Measurements from ENCODE around the gene MIPEP.

The MIPEP gene

GRCh38 chr13:23736541-23736940 is 152.7 kb downstream of the MIPEP start:
- no peak overlapping the region for H3K4me3 Mint-ChIP-seq
- no peak for TF ChIP-seq CTCF (IDR thresholded peaks at IDR 0.05; ENCODE audit: unreplicated experiment in 3 of 3)
- no peak overlapping the region for H3K27ac Mint-ChIP-seq
- H3K27me3 Mint-ChIP-seq (ENCODE audit: low read depth), result no peaks in the 10 kb centered on the region
- no peaks in the 10 kb centered on the region for H3K36me3 Mint-ChIP-seq (ENCODE audit: low read depth)
- peaks cover 4% of the 10 kb centered on the region for H3K4me1 Mint-ChIP-seq
- no peaks in the 10 kb centered on the region for H3K9me3 Mint-ChIP-seq

GRCh38 chr13:23735329-23735728 is 153.9 kb downstream of the MIPEP start:
- no peak for TF ChIP-seq CTCF (IDR thresholded peaks at IDR 0.05; ENCODE audit: unreplicated experiment in 3 of 3)
- H3K4me3 Mint-ChIP-seq, result no peak overlapping the region
- H3K27ac Mint-ChIP-seq, result peak overlapping the region; percentile 1 to 23 (median 3)
- no peaks in the 10 kb centered on the region for H3K9me3 Mint-ChIP-seq
- peaks cover 7% of the 10 kb centered on the region for H3K4me1 Mint-ChIP-seq
- no peaks in the 10 kb centered on the region for H3K36me3 Mint-ChIP-seq (ENCODE audit: low read depth)
- no peaks in the 10 kb centered on the region for H3K27me3 Mint-ChIP-seq (ENCODE audit: low read depth)

GRCh38 chr13:23731709-23732108 is 157.5 kb downstream of the MIPEP start:
- peaks cover 7% of the 10 kb centered on the region for H3K4me1 Mint-ChIP-seq
- H3K27ac Mint-ChIP-seq, result no peak overlapping the region
- H3K4me3 Mint-ChIP-seq, result no peak overlapping the region
- no peaks in the 10 kb centered on the region for H3K27me3 Mint-ChIP-seq (ENCODE audit: low read depth)
- TF ChIP-seq CTCF (IDR thresholded peaks at IDR 0.05; ENCODE audit: unreplicated experiment in 3 of 3), result no peak
- peaks cover 4% of the 10 kb centered on the region for H3K36me3 Mint-ChIP-seq (ENCODE audit: low read depth)
- no peaks in the 10 kb centered on the region for H3K9me3 Mint-ChIP-seq

- Mint-ChIP-seq H3K27ac (no peak overlapping the region), H3K4me3 (no peak overlapping the region), H3K27me3 (ENCODE audit: low read depth) (no peaks in the 10 kb centered on the region), H3K9me3 (no peaks in the 10 kb centered on the region), H3K4me1 (peaks cover 7% of the 10 kb centered on the region), H3K36me3 (ENCODE audit: low read depth) (peaks cover 4% of the 10 kb centered on the region)
- no peak for TF ChIP-seq CTCF (IDR thresholded peaks at IDR 0.05; ENCODE audit: unreplicated experiment in 3 of 3)
Measured at GRCh38 chr13:23730251-23730650, 158.9 kb downstream of the MIPEP start.

- H3K4me1 Mint-ChIP-seq, result peaks cover 7% of the 10 kb centered on the region
- peaks cover 4% of the 10 kb centered on the region for H3K36me3 Mint-ChIP-seq (ENCODE audit: low read depth)
- no peak overlapping the region for H3K4me3 Mint-ChIP-seq
- no peaks in the 10 kb centered on the region for H3K9me3 Mint-ChIP-seq
- H3K27me3 Mint-ChIP-seq (ENCODE audit: low read depth), result no peaks in the 10 kb centered on the region
- peak overlapping the region in 2 of 3 experiments; percentile 47 to 62 for H3K27ac Mint-ChIP-seq
- TF ChIP-seq CTCF (IDR thresholded peaks at IDR 0.05; ENCODE audit: unreplicated experiment in 3 of 3), result no peak
Measured at GRCh38 chr13:23729531-23729930, 159.7 kb downstream of the MIPEP start.

GRCh38 chr13:23728807-23729206 is 160.4 kb downstream of the MIPEP start:
- TF ChIP-seq CTCF (IDR thresholded peaks at IDR 0.05; ENCODE audit: unreplicated experiment in 3 of 3), result no peak
- peaks cover 9% of the 10 kb centered on the region for H3K4me1 Mint-ChIP-seq
- peaks cover 4% of the 10 kb centered on the region for H3K36me3 Mint-ChIP-seq (ENCODE audit: low read depth)
- no peaks in the 10 kb centered on the region for H3K27me3 Mint-ChIP-seq (ENCODE audit: low read depth)
- no peaks in the 10 kb centered on the region for H3K9me3 Mint-ChIP-seq
- H3K4me3 Mint-ChIP-seq, result no peak overlapping the region
- peak overlapping the region in 2 of 3 experiments; percentile 47 to 62 for H3K27ac Mint-ChIP-seq

Measured in nephron (organoid).